LNCaP clone FGC (cell line): Measurements from ENCODE around the gene POLA1.
"Not testable (repeated sequence)": the region's sequence is repeated elsewhere in the genome, so short reads cannot be mapped to it uniquely, and the experiment has no call there.

ENCODE experiments used
- DNase-seq: peaks from one replicate; pipeline ENCODE4 v3.0.0-alpha.2; 2011; ENCODE audit warnings: low read depth
- H3K4me3 ChIP-seq: 2 replicates; pipeline ENCODE4 v1.5.1; 2011; ENCODE audit warnings: mild to moderate bottlenecking, low read depth, low read length, control low read depth
- TF ChIP-seq, protein P1 (sequence below): IDR thresholded peaks from 2 replicates; pipeline ENCODE4 v1.5.1; 2012; ENCODE audit warnings: mild to moderate bottlenecking; ENCODE audit not compliant: control insufficient read depth, insufficient read depth; ENCODE audit errors: extremely low read depth

POLA1 gene

DNA sequence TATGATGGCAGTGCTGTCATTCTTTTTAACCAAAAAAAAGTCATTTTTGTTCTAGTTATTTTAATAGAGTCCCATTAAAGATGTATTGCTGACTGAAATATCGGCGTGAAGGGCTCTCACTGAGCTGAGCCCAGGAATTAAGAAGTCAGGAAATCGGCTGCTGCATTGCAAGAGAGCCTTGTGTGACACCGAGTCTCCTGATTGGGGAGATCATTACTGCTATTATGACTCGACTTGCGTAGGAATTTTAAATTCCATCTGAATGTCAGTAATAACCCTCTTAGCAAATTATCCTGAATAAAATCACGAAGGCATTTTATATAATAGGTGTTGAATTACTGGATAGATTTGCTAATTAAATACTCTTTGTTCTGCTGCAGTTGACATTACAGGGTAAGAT, 111.5 kb downstream of the POLA1 start:
- TF ChIP-seq, protein P1, sequence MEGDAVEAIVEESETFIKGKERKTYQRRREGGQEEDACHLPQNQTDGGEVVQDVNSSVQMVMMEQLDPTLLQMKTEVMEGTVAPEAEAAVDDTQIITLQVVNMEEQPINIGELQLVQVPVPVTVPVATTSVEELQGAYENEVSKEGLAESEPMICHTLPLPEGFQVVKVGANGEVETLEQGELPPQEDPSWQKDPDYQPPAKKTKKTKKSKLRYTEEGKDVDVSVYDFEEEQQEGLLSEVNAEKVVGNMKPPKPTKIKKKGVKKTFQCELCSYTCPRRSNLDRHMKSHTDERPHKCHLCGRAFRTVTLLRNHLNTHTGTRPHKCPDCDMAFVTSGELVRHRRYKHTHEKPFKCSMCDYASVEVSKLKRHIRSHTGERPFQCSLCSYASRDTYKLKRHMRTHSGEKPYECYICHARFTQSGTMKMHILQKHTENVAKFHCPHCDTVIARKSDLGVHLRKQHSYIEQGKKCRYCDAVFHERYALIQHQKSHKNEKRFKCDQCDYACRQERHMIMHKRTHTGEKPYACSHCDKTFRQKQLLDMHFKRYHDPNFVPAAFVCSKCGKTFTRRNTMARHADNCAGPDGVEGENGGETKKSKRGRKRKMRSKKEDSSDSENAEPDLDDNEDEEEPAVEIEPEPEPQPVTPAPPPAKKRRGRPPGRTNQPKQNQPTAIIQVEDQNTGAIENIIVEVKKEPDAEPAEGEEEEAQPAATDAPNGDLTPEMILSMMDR = no peak
- no peak for DNase-seq
- no peak overlapping the region for H3K4me3 ChIP-seq

- H3K4me3 ChIP-seq, DNase-seq: not testable (repeated sequence)
Measured at GRCh38 chrX:24819807-24820206, 126.1 kb downstream of the POLA1 start.

DNA sequence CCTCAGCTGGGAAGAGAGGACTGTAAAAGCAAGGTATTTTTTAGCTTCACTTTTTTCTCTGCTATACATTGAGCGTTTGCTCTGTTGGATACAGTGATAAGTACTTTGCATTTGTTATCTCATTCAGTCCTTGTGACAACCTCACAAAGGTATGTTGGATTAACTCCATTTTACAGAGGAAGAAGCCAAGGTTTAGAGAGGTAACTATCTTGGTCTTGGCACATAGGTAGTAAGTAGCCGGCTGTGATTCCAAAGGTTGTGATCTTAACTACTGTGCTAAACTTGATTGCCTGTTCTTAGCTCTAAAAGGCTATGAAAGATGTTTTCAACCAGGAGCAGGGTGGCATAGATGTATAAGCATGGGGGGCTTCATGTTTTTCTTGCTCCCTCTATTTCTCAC, 134.4 kb downstream of the POLA1 start:
- DNase-seq = no peak
- TF ChIP-seq, protein P1 = no peak
- H3K4me3 ChIP-seq = no peak overlapping the region

DNA sequence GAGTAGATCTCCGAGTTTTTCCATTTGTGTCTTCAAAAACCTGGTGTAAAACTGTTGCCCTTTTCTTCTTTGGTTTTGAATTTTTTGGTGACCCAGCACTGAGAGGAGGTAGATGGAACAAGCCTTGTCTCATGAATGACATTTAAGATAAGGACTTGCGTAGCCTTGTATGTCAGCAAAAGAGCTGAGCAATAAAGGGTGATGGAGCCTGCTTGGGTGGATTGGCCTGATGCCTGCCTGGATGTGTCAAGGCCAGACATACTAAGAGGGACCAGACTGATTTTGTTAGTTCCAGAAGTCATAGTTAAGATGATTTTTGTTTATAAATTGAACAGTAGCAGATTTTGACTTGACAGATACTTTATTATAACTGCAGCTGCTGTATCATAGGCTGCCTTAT, 134.9 kb downstream of the POLA1 start:
- no peak for DNase-seq
- TF ChIP-seq, protein P1 = no peak
- no peak overlapping the region for H3K4me3 ChIP-seq

DNA sequence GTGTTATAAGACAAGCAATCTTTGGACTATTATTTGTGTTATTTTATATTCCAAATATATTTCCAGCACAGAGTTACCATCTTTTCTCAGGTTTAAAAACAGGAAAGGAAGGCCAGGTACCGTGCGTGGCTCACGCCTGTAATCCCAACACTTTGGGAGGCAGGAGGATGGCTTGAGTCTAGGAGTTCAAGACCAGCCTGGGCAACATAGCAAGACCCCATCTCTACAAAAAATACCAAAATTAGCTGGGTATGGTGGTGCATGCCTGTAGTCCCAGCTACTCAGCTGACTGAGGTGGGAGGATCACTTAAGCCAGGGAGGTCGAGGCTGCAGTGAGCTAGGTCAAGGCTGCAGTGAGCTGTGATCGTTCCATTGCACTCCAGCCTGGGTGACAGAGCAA, 140.0 kb downstream of the POLA1 start:
- no peak overlapping the region for H3K4me3 ChIP-seq
- no peak for DNase-seq
- TF ChIP-seq, protein P1 = no peak

DNA sequence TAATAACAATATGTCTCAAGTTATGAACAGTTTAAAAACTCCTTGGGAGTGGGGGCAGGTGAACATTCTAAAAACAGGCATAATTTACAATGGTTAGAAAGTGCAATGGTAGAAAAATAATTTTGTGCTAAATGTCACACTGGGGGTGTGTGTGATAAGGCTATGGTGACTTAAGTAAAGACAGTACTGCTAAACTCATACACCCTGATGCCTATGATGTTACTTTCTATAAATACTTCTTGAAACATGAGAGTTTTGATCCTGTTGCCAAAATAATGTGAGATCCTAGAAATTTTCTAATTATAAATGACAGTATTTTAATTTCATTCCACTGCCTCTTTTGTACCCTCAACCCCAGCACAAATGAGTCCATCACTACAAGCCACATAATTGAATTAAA, 144.2 kb downstream of the POLA1 start:
- TF ChIP-seq, protein P1 = no peak

GRCh38 chrX:24838629-24839028, 144.9 kb downstream of the POLA1 start:
- H3K4me3 ChIP-seq = no peak overlapping the region
- DNase-seq = no peak
- TF ChIP-seq, protein P1 = peak; percentile 43

More for the DNA sequence above, 144.2 kb downstream of the POLA1 start:
- no peak for DNase-seq
- H3K4me3 ChIP-seq = no peak overlapping the region
